Neural crest cell (in vitro differentiated cells): ENCODE data around the gene WNK2. TPM values are rescaled to one million over a fixed set of nuclear protein-coding genes. Genes with fewer than 3 reads are reported as not detected.

ENCODE experiments used
- DNase-seq: peaks from one replicate; pipeline ENCODE4 v3.0.0; 2021; ENCODE audit warnings: low read depth, mixed read lengths, low spot score
- H3K27ac Mint-ChIP-seq: one replicate; pipeline ENCODE4 v1.8.0; 2021; ENCODE audit warnings: mild to moderate bottlenecking, mixed read lengths; ENCODE audit not compliant: unreplicated experiment
- H3K27me3 Mint-ChIP-seq: 2 replicates; pipeline ENCODE4 v1.8.0; 2021; ENCODE audit warnings: low read depth, mild to moderate bottlenecking, mixed read lengths
- H3K36me3 Mint-ChIP-seq: 2 replicates; pipeline ENCODE4 v1.8.0; 2021; ENCODE audit warnings: low read depth, mild to moderate bottlenecking, mixed read lengths
- H3K4me1 Mint-ChIP-seq: 2 replicates; pipeline ENCODE4 v1.8.0; 2021; ENCODE audit warnings: mixed read lengths
- H3K4me3 Mint-ChIP-seq: one replicate; pipeline ENCODE4 v1.8.0; 2021; ENCODE audit warnings: mild to moderate bottlenecking, mixed read lengths
- H3K9me3 Mint-ChIP-seq: 2 replicates; pipeline ENCODE4 v1.8.0; 2021; ENCODE audit warnings: mixed read lengths
- CTCF ChIP-seq: fragments of 200-600 bp; sonication (generic); conservative IDR thresholded peaks from 2 replicates; pipeline ENCODE4 v1.5.0; 2021; ENCODE audit warnings: antibody characterized with exemption, mild to moderate bottlenecking
- total RNA-seq: library from RNA; stranded (reverse); gene quantifications from 2 replicates; pipeline ENCODE4 v1.2.1, GENCODE V29; 2021

Gene WNK2
- total RNA-seq, 1 donor from 2014 or later, result 27.8 TPM

- H3K27me3 Mint-ChIP-seq, result peaks cover 64% of the 10 kb centered on the region
- no peaks in the 10 kb centered on the region for H3K36me3 Mint-ChIP-seq
- H3K4me1 Mint-ChIP-seq, result peaks cover 18% of the 10 kb centered on the region
- H3K4me3 Mint-ChIP-seq, result no peak overlapping the region
- DNase-seq, result no peak
- no peak overlapping the region for H3K27ac Mint-ChIP-seq
- no peaks in the 10 kb centered on the region for H3K9me3 Mint-ChIP-seq
- TF ChIP-seq CTCF, result no peak
Measured at GRCh38 chr9:93188426-93189368, 4.8 kb downstream of the WNK2 start.

DNA sequence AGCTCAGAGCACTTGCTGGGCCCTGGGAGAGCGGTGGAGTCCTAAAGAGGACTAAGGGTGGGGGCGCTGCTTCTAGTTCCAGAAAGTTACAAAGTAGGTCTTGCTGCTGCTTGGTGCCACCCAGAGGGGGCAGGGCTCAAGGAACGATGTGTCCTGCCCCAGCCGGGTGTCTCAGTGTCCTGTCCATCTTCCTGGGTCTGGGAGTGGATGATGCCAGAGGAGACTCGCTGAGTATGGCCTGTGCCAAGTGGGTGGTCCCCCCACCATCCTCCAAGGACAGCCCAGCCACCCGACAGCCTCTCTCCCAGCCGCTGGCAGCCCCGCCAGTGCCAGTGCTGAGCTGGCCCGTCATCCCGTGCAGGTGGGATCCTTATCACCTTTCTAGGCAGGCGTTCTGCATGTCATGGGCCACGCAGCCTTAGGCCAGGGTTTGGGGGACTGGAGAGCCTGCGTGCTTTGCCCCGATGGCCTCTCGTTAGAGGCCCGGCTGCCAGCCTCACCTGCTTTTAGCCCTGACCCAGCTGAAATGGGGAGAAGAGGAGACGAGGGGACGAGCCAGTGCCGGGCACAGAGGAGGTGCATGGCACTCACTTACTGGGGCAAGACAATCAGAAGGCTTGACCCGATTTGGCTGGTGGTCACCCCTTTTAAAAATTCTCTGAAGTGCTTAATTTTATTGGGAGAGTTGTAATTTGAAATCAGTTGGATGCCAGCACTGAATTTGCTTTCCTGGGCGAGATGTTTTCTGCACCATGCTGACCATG, 5.6 kb downstream of the WNK2 start:
- Mint-ChIP-seq H3K27ac (no peak overlapping the region), H3K36me3 (no peaks in the 10 kb centered on the region), H3K9me3 (no peaks in the 10 kb centered on the region), H3K27me3 (peaks cover 65% of the 10 kb centered on the region), H3K4me3 (no peak overlapping the region), H3K4me1 (peaks cover 24% of the 10 kb centered on the region)
- TF ChIP-seq CTCF, result no peak
- DNase-seq, result no peak

GRCh38 chr9:93190133-93190525, 6.2 kb downstream of the WNK2 start:
- no peak for TF ChIP-seq CTCF
- no peak for DNase-seq
- Mint-ChIP-seq H3K4me1 (peaks cover 24% of the 10 kb centered on the region), H3K4me3 (no peak overlapping the region), H3K36me3 (no peaks in the 10 kb centered on the region), H3K27me3 (peaks cover 68% of the 10 kb centered on the region), H3K27ac (no peak overlapping the region), H3K9me3 (no peaks in the 10 kb centered on the region)

- Mint-ChIP-seq H3K27ac (no peak overlapping the region), H3K9me3 (no peaks in the 10 kb centered on the region), H3K27me3 (peaks cover 64% of the 10 kb centered on the region), H3K36me3 (no peaks in the 10 kb centered on the region), H3K4me3 (no peak overlapping the region), H3K4me1 (peaks cover 25% of the 10 kb centered on the region)
- DNase-seq, result no peak
- no peak for TF ChIP-seq CTCF
Measured at GRCh38 chr9:93190656-93191353, 6.9 kb downstream of the WNK2 start.

- TF ChIP-seq CTCF, result no peak
- no peaks in the 10 kb centered on the region for H3K36me3 Mint-ChIP-seq
- no peak overlapping the region for H3K27ac Mint-ChIP-seq
- peaks cover 60% of the 10 kb centered on the region for H3K27me3 Mint-ChIP-seq
- H3K4me3 Mint-ChIP-seq, result no peak overlapping the region
- H3K9me3 Mint-ChIP-seq, result no peaks in the 10 kb centered on the region
- H3K4me1 Mint-ChIP-seq, result peaks cover 21% of the 10 kb centered on the region
- no peak for DNase-seq
Measured at GRCh38 chr9:93191354-93191660, 7.4 kb downstream of the WNK2 start.
